HUES64 (cell line): ENCODE measurements around the gene CCDC40.

Source experiments
- H3K27ac ChIP-seq: 2 replicates; pipeline ENCODE4 v1.7.0; 2013; ENCODE audit warnings: low read depth, low read length, inconsistent platforms
- H3K27me3 ChIP-seq: 2 replicates; pipeline ENCODE4 v1.6.1; 2013; ENCODE audit warnings: mild to moderate bottlenecking, low read length; ENCODE audit not compliant: insufficient read depth
- H3K36me3 ChIP-seq: 2 replicates; pipeline ENCODE4 v1.6.1; 2013; ENCODE audit warnings: mild to moderate bottlenecking, low read length; ENCODE audit not compliant: insufficient read depth
- H3K4me1 ChIP-seq: 2 replicates; pipeline ENCODE4 v1.6.1; 2013; ENCODE audit warnings: mild to moderate bottlenecking, low read length, moderate library complexity; ENCODE audit not compliant: insufficient read depth
- H3K4me3 ChIP-seq: 2 replicates; pipeline ENCODE4 v1.5.1; 2013; ENCODE audit warnings: mild to moderate bottlenecking, low read length, moderate library complexity
- H3K9ac ChIP-seq: 2 replicates; pipeline ENCODE4 v1.6.1; 2013; ENCODE audit warnings: mild to moderate bottlenecking, low read depth, low read length
- H3K9me3 ChIP-seq: 2 replicates; pipeline ENCODE4 v1.6.1; 2013; ENCODE audit warnings: low read depth, low read length; ENCODE audit not compliant: insufficient read depth
- WGBS: fragments of 150-250, 120-280 bp; methylation state at CpG from one replicate; pipeline ENCODE4 v1.1.7; 2013; ENCODE audit warnings: missing lambda C conversion rate; 5-methylcytosine and 5-hydroxymethylcytosine counted together

CCDC40 gene

GRCh38 chr17:80114758-80115157 is 78.3 kb downstream of the CCDC40 start:
- no peak overlapping the region for H3K4me3 ChIP-seq
- H3K9me3 ChIP-seq: no peaks in the 10 kb centered on the region
- H3K4me1 ChIP-seq: 0 out of 2 replicates have a peak, but pooled peaks cover 3% of the 10 kb centered on the region
- WGBS: 92% methylated on average over 7 of the region's 7 CpGs
- no peaks in the 10 kb centered on the region for H3K27me3 ChIP-seq
- H3K27ac ChIP-seq: no peak overlapping the region
- no peak overlapping the region for H3K9ac ChIP-seq
- 0 out of 2 replicates have a peak, but pooled peaks cover 6% of the 10 kb centered on the region for H3K36me3 ChIP-seq

DNA sequence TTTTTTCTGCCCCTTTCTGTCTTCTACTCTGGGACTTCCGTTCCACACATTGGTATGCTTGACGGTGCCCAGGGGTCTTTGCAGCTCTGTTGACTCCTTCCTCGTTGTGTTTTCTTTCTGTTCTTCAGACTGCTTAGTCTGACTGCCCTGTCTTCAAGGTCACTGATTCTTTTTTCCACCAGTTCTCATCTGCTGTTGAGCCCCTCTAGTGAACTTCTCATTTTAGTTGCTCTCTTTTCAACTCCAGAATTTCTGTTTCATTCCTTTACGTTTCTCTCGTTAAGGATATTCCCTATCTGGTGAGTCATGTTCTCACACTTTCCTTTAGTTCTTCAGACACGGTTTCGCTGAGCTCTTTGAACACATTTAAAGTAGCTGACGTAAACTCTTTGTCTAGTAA is 78.7 kb downstream of the CCDC40 start:
- H3K4me3 ChIP-seq: no peak overlapping the region
- 0 out of 2 replicates have a peak, but pooled peaks cover 3% of the 10 kb centered on the region for H3K4me1 ChIP-seq
- H3K27me3 ChIP-seq: no peaks in the 10 kb centered on the region
- 0 out of 2 replicates have a peak, but pooled peaks cover 6% of the 10 kb centered on the region for H3K36me3 ChIP-seq
- no peaks in the 10 kb centered on the region for H3K9me3 ChIP-seq
- no peak overlapping the region for H3K9ac ChIP-seq
- 93% methylated on average over 8 of the region's 8 CpGs for WGBS
- H3K27ac ChIP-seq: no peak overlapping the region

- Histone ChIP-seq H3K4me3 (no peak overlapping the region), H3K36me3 (0 out of 2 replicates have a peak, but pooled peaks cover 6% of the 10 kb centered on the region), H3K27ac (no peak overlapping the region), H3K9ac (no peak overlapping the region), H3K27me3 (no peaks in the 10 kb centered on the region), H3K9me3 (no peaks in the 10 kb centered on the region), H3K4me1 (0 out of 2 replicates have a peak, but pooled peaks cover 3% of the 10 kb centered on the region)
- WGBS: 89% methylated on average over 16 of the region's 16 CpGs
These were observed 80.0 kb downstream of the CCDC40 start for GRCh38 chr17:80116276-80116920.

DNA sequence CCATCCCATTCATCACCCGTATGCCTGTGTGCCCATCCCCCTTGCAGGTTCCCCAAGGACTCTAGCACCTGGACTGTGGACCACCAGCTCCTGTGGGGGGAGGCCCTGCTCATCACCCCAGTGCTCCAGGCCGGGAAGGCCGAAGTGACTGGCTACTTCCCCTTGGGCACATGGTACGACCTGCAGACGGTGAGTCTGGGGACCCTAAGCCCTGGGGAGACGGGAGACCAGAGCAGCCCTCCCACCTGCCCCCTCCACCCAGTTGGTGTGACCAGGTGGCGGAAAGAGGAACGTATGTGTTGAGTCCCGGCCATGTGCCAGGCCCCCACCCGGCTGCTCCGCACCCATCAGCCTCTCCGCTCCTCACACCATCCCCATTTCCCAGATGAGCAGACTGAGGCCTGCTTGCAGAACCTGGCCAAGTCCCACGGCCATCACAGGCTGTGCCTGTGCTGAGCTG is 80.5 kb downstream of the CCDC40 start:
- H3K4me3 ChIP-seq: no peak overlapping the region
- no peak overlapping the region for H3K9ac ChIP-seq
- H3K4me1 ChIP-seq: 0 out of 2 replicates have a peak, but pooled peaks cover 3% of the 10 kb centered on the region
- no peak overlapping the region for H3K27ac ChIP-seq
- no peaks in the 10 kb centered on the region for H3K9me3 ChIP-seq
- H3K36me3 ChIP-seq: 0 out of 2 replicates have a peak, but pooled peaks cover 6% of the 10 kb centered on the region
- 96% methylated on average over 13 of the region's 13 CpGs for WGBS
- no peaks in the 10 kb centered on the region for H3K27me3 ChIP-seq

- H3K4me1 ChIP-seq: 0 out of 2 replicates have a peak, but pooled peaks cover 3% of the 10 kb centered on the region
- WGBS: 94% methylated on average over 31 of the region's 31 CpGs
- no peaks in the 10 kb centered on the region for H3K27me3 ChIP-seq
- H3K4me3 ChIP-seq: no peak overlapping the region
- H3K9me3 ChIP-seq: no peaks in the 10 kb centered on the region
- H3K36me3 ChIP-seq: 0 out of 2 replicates have a peak, but pooled peaks cover 6% of the 10 kb centered on the region
- H3K27ac ChIP-seq: no peak overlapping the region
- H3K9ac ChIP-seq: no peak overlapping the region
These were observed 81.3 kb downstream of the CCDC40 start for GRCh38 chr17:80117491-80118401.

DNA sequence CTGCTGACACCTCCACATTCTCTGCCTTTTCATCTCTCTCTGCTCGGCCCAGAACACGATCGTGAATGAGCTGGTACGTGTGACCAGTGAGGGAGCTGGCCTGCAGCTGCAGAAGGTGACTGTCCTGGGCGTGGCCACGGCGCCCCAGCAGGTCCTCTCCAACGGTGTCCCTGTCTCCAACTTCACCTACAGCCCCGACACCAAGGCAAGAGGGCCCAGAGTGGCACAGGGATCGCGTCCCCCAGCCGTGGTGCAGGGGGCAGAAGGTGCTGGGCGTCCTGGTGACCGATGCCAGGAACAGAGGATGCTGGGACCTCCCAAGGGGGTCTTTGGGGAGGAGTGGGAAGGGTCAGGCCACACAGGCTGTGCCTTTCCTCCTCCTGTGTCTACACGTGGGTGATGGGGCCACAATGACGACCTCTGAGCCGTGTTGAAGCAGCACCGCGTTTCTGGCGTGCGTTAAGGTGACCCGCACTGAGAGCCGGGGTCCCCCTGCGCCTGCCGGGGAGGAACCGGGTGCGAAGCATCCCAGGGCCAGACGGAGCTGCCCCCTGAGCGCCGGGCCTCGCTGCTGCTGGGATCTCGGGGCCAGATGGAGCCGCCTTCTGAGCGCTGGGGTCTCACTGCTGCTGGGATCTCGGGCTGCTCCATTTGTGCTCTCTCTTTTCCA is 82.3 kb downstream of the CCDC40 start:
- peaks cover 2% of the 10 kb centered on the region for H3K4me1 ChIP-seq
- H3K27ac ChIP-seq: no peak overlapping the region
- 0 out of 2 replicates have a peak, but pooled peaks cover 6% of the 10 kb centered on the region for H3K36me3 ChIP-seq
- WGBS: 91% methylated on average over 35 of the region's 35 CpGs
- no peaks in the 10 kb centered on the region for H3K27me3 ChIP-seq
- no peaks in the 10 kb centered on the region for H3K9me3 ChIP-seq
- no peak overlapping the region for H3K9ac ChIP-seq
- no peak overlapping the region for H3K4me3 ChIP-seq

GRCh38 chr17:80119271-80119791 is 82.9 kb downstream of the CCDC40 start:
- Histone ChIP-seq H3K4me3 (no peak overlapping the region), H3K27ac (no peak overlapping the region), H3K9ac (no peak overlapping the region), H3K27me3 (no peaks in the 10 kb centered on the region), H3K36me3 (0 out of 2 replicates have a peak, but pooled peaks cover 6% of the 10 kb centered on the region), H3K4me1 (peaks cover 8% of the 10 kb centered on the region), H3K9me3 (no peaks in the 10 kb centered on the region)
- 95% methylated on average over 24 of the region's 24 CpGs for WGBS

GRCh38 chr17:80119839-80120238 is 83.4 kb downstream of the CCDC40 start:
- H3K9ac ChIP-seq: no peak overlapping the region
- H3K27ac ChIP-seq: no peak overlapping the region
- H3K36me3 ChIP-seq: 0 out of 2 replicates have a peak, but pooled peaks cover 6% of the 10 kb centered on the region
- no peaks in the 10 kb centered on the region for H3K27me3 ChIP-seq
- no peak overlapping the region for H3K4me3 ChIP-seq
- WGBS: 96% methylated on average over 9 of the region's 9 CpGs
- H3K4me1 ChIP-seq: peaks cover 13% of the 10 kb centered on the region
- no peaks in the 10 kb centered on the region for H3K9me3 ChIP-seq

GRCh38 chr17:80122026-80122575 is 85.7 kb downstream of the CCDC40 start:
- Histone ChIP-seq H3K4me1 (peaks cover 15% of the 10 kb centered on the region), H3K4me3 (no peak overlapping the region), H3K9ac (no peak overlapping the region), H3K27me3 (no peaks in the 10 kb centered on the region), H3K27ac (no peak overlapping the region), H3K36me3 (0 out of 2 replicates have a peak, but pooled peaks cover 6% of the 10 kb centered on the region), H3K9me3 (no peaks in the 10 kb centered on the region)
- WGBS: 97% methylated on average over 17 of the region's 17 CpGs

GRCh38 chr17:80122926-80123505 is 86.6 kb downstream of the CCDC40 start:
- 85% methylated on average over 6 of the region's 6 CpGs for WGBS
- no peaks in the 10 kb centered on the region for H3K27me3 ChIP-seq
- peaks cover 15% of the 10 kb centered on the region for H3K4me1 ChIP-seq
- H3K9ac ChIP-seq: no peak overlapping the region
- H3K36me3 ChIP-seq: 0 out of 2 replicates have a peak, but pooled peaks cover 6% of the 10 kb centered on the region
- H3K27ac ChIP-seq: no peak overlapping the region
- H3K9me3 ChIP-seq: no peaks in the 10 kb centered on the region
- no peak overlapping the region for H3K4me3 ChIP-seq
